ENCODE measurements around the gene ATP6V0D1. TPM values are rescaled to one million over a fixed set of nuclear protein-coding genes. Genes with fewer than 3 reads are reported as not detected.
A peak's percentile ranks its signal among the peaks of the same experiment; 100 is the strongest.
"Not testable (repeated sequence)": the region's sequence is repeated elsewhere in the genome, so short reads cannot be mapped to it uniquely, and the experiment has no call there.

Gene ATP6V0D1
- total RNA-seq, 6 donors from 2014 or later = 69.1 to 221 (median 147) TPM

DNA sequence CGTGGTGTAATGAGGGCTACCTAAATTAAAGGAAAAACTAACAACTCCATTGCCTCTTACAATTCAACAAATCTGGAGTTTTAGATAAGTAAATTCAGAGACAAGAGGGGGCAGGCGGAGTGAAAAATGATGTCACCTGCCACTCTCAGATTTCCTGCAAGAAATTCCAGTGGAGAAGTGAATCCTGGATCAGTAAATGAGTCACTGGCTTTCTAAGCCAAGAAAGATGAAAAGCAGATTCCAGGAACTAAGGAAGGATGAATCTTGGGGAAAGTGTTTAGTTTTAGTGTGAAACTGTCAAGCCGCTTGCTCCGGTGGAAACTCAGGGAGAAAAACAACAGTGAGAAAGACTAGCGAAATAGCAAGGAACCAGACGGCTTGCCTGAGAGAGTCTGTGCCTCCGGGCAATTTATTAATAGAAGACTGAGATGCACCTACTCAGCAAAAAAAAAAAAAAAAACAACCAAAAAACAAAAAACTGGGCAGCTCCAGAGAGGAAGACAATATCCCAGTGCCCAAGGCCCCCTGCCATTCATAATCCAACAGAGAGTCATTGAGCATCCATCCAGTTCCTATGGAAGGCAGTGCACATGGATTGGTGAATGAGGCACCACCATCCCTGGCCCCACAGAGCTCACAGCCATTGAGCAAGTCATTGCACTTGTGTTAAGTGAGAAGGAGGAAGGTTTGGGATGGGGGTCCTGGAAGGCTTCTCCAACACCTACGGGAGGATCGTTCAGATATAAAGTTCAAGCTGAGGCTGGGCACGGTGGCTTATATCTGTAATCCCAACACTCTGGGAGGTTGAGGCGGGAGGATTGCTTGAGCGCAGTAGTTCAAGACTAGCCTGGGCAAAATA lies 35.6 kb upstream of the ATP6V0D1 start:
- Histone ChIP-seq H3K4me3 (no peak overlapping the region), H3K36me3 (no peaks in the 10 kb centered on the region), H3K27ac (no peak overlapping the region), H3K4me1 (peaks cover 8 to 20% (median 14%) of the 10 kb centered on the region in 4 donors), H3K9me3 (no peaks in the 10 kb centered on the region), H3K27me3 (no peaks in the 10 kb centered on the region)
- DNase-seq (no peak), ATAC-seq (ENCODE audit: low FRiP score in 2 of 2) (no peak)
- WGBS, 2 donors = 89 to 91% methylated on average over 12 of the region's 12 CpGs
- TF ChIP-seq, protein P1, sequence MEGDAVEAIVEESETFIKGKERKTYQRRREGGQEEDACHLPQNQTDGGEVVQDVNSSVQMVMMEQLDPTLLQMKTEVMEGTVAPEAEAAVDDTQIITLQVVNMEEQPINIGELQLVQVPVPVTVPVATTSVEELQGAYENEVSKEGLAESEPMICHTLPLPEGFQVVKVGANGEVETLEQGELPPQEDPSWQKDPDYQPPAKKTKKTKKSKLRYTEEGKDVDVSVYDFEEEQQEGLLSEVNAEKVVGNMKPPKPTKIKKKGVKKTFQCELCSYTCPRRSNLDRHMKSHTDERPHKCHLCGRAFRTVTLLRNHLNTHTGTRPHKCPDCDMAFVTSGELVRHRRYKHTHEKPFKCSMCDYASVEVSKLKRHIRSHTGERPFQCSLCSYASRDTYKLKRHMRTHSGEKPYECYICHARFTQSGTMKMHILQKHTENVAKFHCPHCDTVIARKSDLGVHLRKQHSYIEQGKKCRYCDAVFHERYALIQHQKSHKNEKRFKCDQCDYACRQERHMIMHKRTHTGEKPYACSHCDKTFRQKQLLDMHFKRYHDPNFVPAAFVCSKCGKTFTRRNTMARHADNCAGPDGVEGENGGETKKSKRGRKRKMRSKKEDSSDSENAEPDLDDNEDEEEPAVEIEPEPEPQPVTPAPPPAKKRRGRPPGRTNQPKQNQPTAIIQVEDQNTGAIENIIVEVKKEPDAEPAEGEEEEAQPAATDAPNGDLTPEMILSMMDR (IDR thresholded peaks at IDR 0.05) = no peak
- no peak for TF ChIP-seq POLR2A (IDR thresholded peaks at IDR 0.05)
- TF ChIP-seq EP300 (IDR thresholded peaks at IDR 0.05) = no peak
- TF ChIP-seq POLR2AphosphoS5 (IDR thresholded peaks at IDR 0.05) = no peak

DNA sequence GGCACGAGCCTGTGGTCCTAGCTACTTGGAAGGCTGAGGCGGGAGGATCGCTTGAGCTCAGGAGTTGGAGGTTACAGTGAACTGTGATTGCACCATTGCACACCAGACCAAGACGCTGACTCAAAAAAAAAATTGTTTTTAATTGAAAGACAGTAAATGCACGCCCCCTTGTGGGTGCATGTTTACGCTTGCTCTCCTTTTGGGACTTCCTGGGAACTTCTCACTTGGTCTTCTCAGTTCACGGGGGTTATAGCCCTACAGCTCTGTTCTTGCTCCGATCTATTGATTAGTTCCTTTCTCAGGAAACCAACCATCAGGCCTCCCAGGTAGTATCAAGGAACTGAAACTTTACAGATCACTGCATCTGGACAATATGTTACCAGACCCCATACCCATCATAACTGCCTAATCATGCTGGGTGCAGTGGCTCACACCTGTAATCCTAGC lies 33.4 kb upstream of the ATP6V0D1 start:
- DNase-seq (peak in 1 of 2 donors; percentile 84), ATAC-seq (ENCODE audit: low FRiP score in 2 of 2) (peak; percentile 65 to 91)
- H3K27ac ChIP-seq = no peak overlapping the region
- TF ChIP-seq, protein P1 (IDR thresholded peaks at IDR 0.05) = peak; percentile 56 to 74 (median 60)
- no peak for TF ChIP-seq POLR2A (IDR thresholded peaks at IDR 0.05)
- 18 to 22% methylated on average over 8 of the region's 8 CpGs for WGBS, 2 donors
- no peaks in the 10 kb centered on the region for H3K27me3 ChIP-seq
- no peaks in the 10 kb centered on the region for H3K9me3 ChIP-seq
- peaks cover 8 to 12% (median 10%) of the 10 kb centered on the region in 4 donors for H3K4me1 ChIP-seq
- H3K4me3 ChIP-seq = no peak overlapping the region
- H3K36me3 ChIP-seq = no peaks in the 10 kb centered on the region

GRCh38 chr16:67513892-67514291 lies 32.9 kb upstream of the ATP6V0D1 start:
- not testable (repeated sequence) for ATAC-seq (ENCODE audit: low FRiP score in 2 of 2); H3K27ac ChIP-seq; H3K27me3 ChIP-seq; H3K36me3 ChIP-seq; DNase-seq; H3K4me3 ChIP-seq; H3K9me3 ChIP-seq
- WGBS, 2 donors = 96 to 100% methylated on average over 1 of the region's 1 CpG
- H3K4me1 ChIP-seq = peaks cover 8 to 12% (median 10%) of the 10 kb centered on the region in 4 donors

- no peak overlapping the region for H3K27ac ChIP-seq
- no peak overlapping the region for H3K4me3 ChIP-seq
- peaks cover 14 to 30% (median 15%) of the 10 kb centered on the region in 4 donors for H3K4me1 ChIP-seq
- ATAC-seq (ENCODE audit: low FRiP score in 2 of 2) = no peak
- no peaks in the 10 kb centered on the region for H3K27me3 ChIP-seq
- no peak for DNase-seq
- no peaks in the 10 kb centered on the region for H3K9me3 ChIP-seq
- H3K36me3 ChIP-seq = no peaks in the 10 kb centered on the region
- WGBS, 2 donors = 79 to 80% methylated on average over 4 of the region's 4 CpGs
- no peak for TF ChIP-seq EP300 (IDR thresholded peaks at IDR 0.05)
- TF ChIP-seq, protein P1 (IDR thresholded peaks at IDR 0.05) = no peak
- TF ChIP-seq POLR2AphosphoS5 (IDR thresholded peaks at IDR 0.05) = no peak
- TF ChIP-seq POLR2A (IDR thresholded peaks at IDR 0.05) = no peak
Measured at GRCh38 chr16:67509016-67509415, 28.1 kb upstream of the ATP6V0D1 start.

- TF ChIP-seq, protein P1 (IDR thresholded peaks at IDR 0.05) = no peak
- TF ChIP-seq POLR2A (IDR thresholded peaks at IDR 0.05) (no peak), EP300 (IDR thresholded peaks at IDR 0.05) (no peak), POLR2AphosphoS5 (IDR thresholded peaks at IDR 0.05) (no peak)
- ATAC-seq (ENCODE audit: low FRiP score in 2 of 2) = no peak
- Histone ChIP-seq H3K9me3 (no peaks in the 10 kb centered on the region), H3K36me3 (no peaks in the 10 kb centered on the region), H3K27me3 (no peaks in the 10 kb centered on the region), H3K4me3 (no peak overlapping the region), H3K4me1 (peaks cover 18 to 34% (median 20%) of the 10 kb centered on the region in 4 donors), H3K27ac (peak overlapping the region in 1 of 4 donors; percentile 22)
- 71 to 74% methylated on average over 8 of the region's 8 CpGs for WGBS, 2 donors
- DNase-seq = no peak
Measured at GRCh38 chr16:67506468-67506867, 25.5 kb upstream of the ATP6V0D1 start.

All from upper lobe of left lung (tissue), 6 donors.